HepG2 (cell line): Measurements from ENCODE around the gene COPE. TPM values are rescaled to one million over a fixed set of nuclear protein-coding genes. Genes with fewer than 3 reads are reported as not detected.
A peak's percentile ranks its signal among the peaks of the same experiment; 100 is the strongest.

Experiments
- ADNP ChIP-seq: sonication (generic); formaldehyde crosslinking; IDR thresholded peaks from 2 replicates; pipeline ENCODE4 v1.4.0; 2020; ENCODE audit warnings: missing genetic modification reagents
- E2F5 ChIP-seq: sonication (generic); formaldehyde crosslinking; conservative IDR thresholded peaks from 2 replicates; pipeline ENCODE4 v1.4.0; 2020; ENCODE audit warnings: missing genetic modification reagents
- HDAC6 ChIP-seq: fragments of 200-600 bp; sonication (generic); IDR thresholded peaks from 2 replicates; pipeline ENCODE4 v1.7.0; 2017; ENCODE audit warnings: mild to moderate bottlenecking, antibody characterized with exemption, low read length, low read depth
- ISL2 ChIP-seq: sonication (generic); formaldehyde crosslinking; IDR thresholded peaks from 2 replicates; pipeline ENCODE4 v1.5.0; 2020; ENCODE audit warnings: missing genetic modification reagents
- KDM2A ChIP-seq: sonication (generic); formaldehyde crosslinking; IDR thresholded peaks from 2 replicates; pipeline ENCODE4 v1.4.0; 2020; ENCODE audit warnings: low read depth, missing genetic modification reagents, borderline replicate concordance
- KDM6A ChIP-seq: IDR thresholded peaks from 2 replicates; pipeline ENCODE4 v1.6.1; 2016; ENCODE audit warnings: low read depth
- NR1H2 ChIP-seq: sonication (generic); formaldehyde crosslinking; IDR thresholded peaks from 2 replicates; pipeline ENCODE4 v1.8.1; 2022; ENCODE audit warnings: low read depth, missing genetic modification reagents, borderline replicate concordance
- RARA ChIP-seq: IDR thresholded peaks from 2 replicates; pipeline ENCODE4 v1.6.1; 2016; ENCODE audit warnings: missing genetic modification reagents, missing compliant biosample characterization
- RELA ChIP-seq: sonication (generic); formaldehyde crosslinking; IDR thresholded peaks from 2 replicates; pipeline ENCODE4 v1.4.0; 2020; ENCODE audit warnings: missing genetic modification reagents
- RFXAP ChIP-seq: sonication (generic); formaldehyde crosslinking; IDR thresholded peaks from 2 replicates; pipeline ENCODE4 v1.4.0; 2020; ENCODE audit warnings: missing genetic modification reagents, borderline replicate concordance
- SALL1 ChIP-seq: sonication (generic); formaldehyde crosslinking; IDR thresholded peaks from 2 replicates; pipeline ENCODE4 v1.8.0; 2022; ENCODE audit warnings: mild to moderate bottlenecking, missing genetic modification reagents
- SP140L ChIP-seq: sonication (generic); formaldehyde crosslinking; IDR thresholded peaks from 2 replicates; pipeline ENCODE4 v1.4.0; 2020; ENCODE audit warnings: missing genetic modification reagents, borderline replicate concordance
- SPEN ChIP-seq: sonication (generic); formaldehyde crosslinking; IDR thresholded peaks from 2 replicates; pipeline ENCODE4 v1.5.1; 2020; ENCODE audit warnings: low read depth, mild to moderate bottlenecking, missing genetic modification reagents
- ZMYM3 ChIP-seq: sonication (generic); formaldehyde crosslinking; IDR thresholded peaks from 2 replicates; pipeline ENCODE4 v1.5.1; 2020; ENCODE audit warnings: mild to moderate bottlenecking, missing genetic modification reagents
- ZNF350 ChIP-seq: sonication (generic); formaldehyde crosslinking; IDR thresholded peaks from 2 replicates; pipeline ENCODE4 v1.4.0; 2020; ENCODE audit warnings: mild to moderate bottlenecking, low read depth, missing genetic modification reagents, borderline replicate concordance
- ZSCAN29 ChIP-seq: sonication (generic); formaldehyde crosslinking; conservative IDR thresholded peaks from 2 replicates; pipeline ENCODE4 v1.4.0; 2020; ENCODE audit warnings: mild to moderate bottlenecking, missing genetic modification reagents
- polyA plus RNA-seq, 8 experiments: library from polyadenylated mRNA; depleted of rRNA in 3 of 8; stranded (reverse) in 7 of 8; unstranded in 1 of 8; fragments of >200 nt; fragmentation: Illumina TruSeq in 4 of 8; extraction: Trizol in 4 of 8; gene quantifications; 2 replicates each; pipeline versions ENCODE4 v1.2.1 to v1.2.3, GENCODE V29; 2011 to 2016; ENCODE audit warnings: low read depth in 4 of 8, missing spikeins in 1 of 8, mixed read lengths in 1 of 8; ENCODE audit not compliant: insufficient read depth in 1 of 8
- total RNA-seq, 5 experiments: library from RNA; depleted of rRNA; stranded (reverse); fragments of >200 nt; fragmentation: Illumina TruSeq; extraction: Trizol; gene quantifications; 2 replicates each; pipeline ENCODE4 v1.2.3, GENCODE V29; 2016; ENCODE audit warnings: low read depth in 1 of 5
- TF ChIP-seq, protein P1 (sequence below): sonication (generic); formaldehyde crosslinking; IDR thresholded peaks from 2 replicates; pipeline ENCODE4 v1.4.0; 2020; ENCODE audit warnings: missing genetic modification reagents
- TF ChIP-seq, protein P2 (sequence below): sonication (generic); formaldehyde crosslinking; IDR thresholded peaks from 2 replicates; pipeline ENCODE4 v1.5.1; 2020; ENCODE audit warnings: mild to moderate bottlenecking, missing genetic modification reagents, moderate library complexity
- TF ChIP-seq, protein P3 (sequence below): sonication (generic); formaldehyde crosslinking; conservative IDR thresholded peaks from 2 replicates; pipeline ENCODE4 v1.4.0; 2020; ENCODE audit warnings: mild to moderate bottlenecking, missing genetic modification reagents, moderate library complexity

The COPE gene
- total and polyA plus RNA-seq, 2 of the 13 experiments (the other 11 are each of a cell fraction or from before 2014, with no cell fraction given) = 189 to 205 TPM

DNA sequence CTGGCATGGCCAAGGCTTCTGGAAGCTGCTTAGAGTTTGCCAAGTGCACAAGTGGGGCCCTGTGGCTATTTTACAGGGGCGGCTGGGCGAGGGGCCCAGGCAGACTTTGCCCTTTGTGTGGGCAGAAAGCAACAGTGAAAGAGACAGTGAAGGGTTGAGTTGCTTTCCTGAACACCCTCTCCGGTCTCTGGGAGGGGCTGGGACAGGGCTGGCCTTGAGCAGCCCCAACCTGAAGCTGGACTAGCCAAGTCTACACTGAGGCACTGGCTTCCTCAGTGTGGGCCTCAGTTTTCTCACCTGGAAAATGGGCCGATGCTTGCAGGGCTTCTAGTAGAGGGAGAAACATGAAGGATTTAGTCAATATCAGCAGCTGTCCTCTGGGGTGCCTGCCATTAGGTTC is 24.3 kb upstream of the COPE start (continued):
- TF ChIP-seq, protein P1, sequence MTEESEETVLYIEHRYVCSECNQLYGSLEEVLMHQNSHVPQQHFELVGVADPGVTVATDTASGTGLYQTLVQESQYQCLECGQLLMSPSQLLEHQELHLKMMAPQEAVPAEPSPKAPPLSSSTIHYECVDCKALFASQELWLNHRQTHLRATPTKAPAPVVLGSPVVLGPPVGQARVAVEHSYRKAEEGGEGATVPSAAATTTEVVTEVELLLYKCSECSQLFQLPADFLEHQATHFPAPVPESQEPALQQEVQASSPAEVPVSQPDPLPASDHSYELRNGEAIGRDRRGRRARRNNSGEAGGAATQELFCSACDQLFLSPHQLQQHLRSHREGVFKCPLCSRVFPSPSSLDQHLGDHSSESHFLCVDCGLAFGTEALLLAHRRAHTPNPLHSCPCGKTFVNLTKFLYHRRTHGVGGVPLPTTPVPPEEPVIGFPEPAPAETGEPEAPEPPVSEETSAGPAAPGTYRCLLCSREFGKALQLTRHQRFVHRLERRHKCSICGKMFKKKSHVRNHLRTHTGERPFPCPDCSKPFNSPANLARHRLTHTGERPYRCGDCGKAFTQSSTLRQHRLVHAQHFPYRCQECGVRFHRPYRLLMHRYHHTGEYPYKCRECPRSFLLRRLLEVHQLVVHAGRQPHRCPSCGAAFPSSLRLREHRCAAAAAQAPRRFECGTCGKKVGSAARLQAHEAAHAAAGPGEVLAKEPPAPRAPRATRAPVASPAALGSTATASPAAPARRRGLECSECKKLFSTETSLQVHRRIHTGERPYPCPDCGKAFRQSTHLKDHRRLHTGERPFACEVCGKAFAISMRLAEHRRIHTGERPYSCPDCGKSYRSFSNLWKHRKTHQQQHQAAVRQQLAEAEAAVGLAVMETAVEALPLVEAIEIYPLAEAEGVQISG (CRISPR knock-in tag) = peak; percentile 33; the same call in 1 of the 2 replicates
- peak; percentile 90 for TF ChIP-seq ADNP
- peak; percentile 99 for TF ChIP-seq ZMYM3 (CRISPR knock-in tag)
- no peak for TF ChIP-seq E2F5 (CRISPR knock-in tag)
- TF ChIP-seq ISL2 (CRISPR knock-in tag) = 0 out of 2 replicates have a peak, but pooled peaks have one; percentile 16
- TF ChIP-seq RARA (CRISPR knock-in tag) = 0 out of 2 replicates have a peak, but pooled peaks have one; percentile 5
- TF ChIP-seq NR1H2 = no peak
- TF ChIP-seq SPEN (CRISPR knock-in tag) = no peak
- TF ChIP-seq KDM6A = peak; percentile 79
- 0 out of 2 replicates have a peak, but pooled peaks have one; percentile 13 for TF ChIP-seq SALL1
- TF ChIP-seq ZSCAN29 (CRISPR knock-in tag) = 0 out of 2 replicates have a peak, but pooled peaks have one; percentile 41
- TF ChIP-seq HDAC6 = no peak
- TF ChIP-seq, protein P2, sequence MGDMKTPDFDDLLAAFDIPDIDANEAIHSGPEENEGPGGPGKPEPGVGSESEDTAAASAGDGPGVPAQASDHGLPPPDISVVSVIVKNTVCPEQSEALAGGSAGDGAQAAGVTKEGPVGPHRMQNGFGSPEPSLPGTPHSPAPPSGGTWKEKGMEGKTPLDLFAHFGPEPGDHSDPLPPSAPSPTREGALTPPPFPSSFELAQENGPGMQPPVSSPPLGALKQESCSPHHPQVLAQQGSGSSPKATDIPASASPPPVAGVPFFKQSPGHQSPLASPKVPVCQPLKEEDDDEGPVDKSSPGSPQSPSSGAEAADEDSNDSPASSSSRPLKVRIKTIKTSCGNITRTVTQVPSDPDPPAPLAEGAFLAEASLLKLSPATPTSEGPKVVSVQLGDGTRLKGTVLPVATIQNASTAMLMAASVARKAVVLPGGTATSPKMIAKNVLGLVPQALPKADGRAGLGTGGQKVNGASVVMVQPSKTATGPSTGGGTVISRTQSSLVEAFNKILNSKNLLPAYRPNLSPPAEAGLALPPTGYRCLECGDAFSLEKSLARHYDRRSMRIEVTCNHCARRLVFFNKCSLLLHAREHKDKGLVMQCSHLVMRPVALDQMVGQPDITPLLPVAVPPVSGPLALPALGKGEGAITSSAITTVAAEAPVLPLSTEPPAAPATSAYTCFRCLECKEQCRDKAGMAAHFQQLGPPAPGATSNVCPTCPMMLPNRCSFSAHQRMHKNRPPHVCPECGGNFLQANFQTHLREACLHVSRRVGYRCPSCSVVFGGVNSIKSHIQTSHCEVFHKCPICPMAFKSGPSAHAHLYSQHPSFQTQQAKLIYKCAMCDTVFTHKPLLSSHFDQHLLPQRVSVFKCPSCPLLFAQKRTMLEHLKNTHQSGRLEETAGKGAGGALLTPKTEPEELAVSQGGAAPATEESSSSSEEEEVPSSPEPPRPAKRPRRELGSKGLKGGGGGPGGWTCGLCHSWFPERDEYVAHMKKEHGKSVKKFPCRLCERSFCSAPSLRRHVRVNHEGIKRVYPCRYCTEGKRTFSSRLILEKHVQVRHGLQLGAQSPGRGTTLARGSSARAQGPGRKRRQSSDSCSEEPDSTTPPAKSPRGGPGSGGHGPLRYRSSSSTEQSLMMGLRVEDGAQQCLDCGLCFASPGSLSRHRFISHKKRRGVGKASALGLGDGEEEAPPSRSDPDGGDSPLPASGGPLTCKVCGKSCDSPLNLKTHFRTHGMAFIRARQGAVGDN (CRISPR knock-in tag) = 0 out of 2 replicates have a peak, but pooled peaks have one; percentile 26
- 0 out of 2 replicates have a peak, but pooled peaks have one; percentile 30 for TF ChIP-seq RFXAP (CRISPR knock-in tag)
- TF ChIP-seq KDM2A (CRISPR knock-in tag) = 0 out of 2 replicates have a peak, but pooled peaks have one; percentile 18
- peak; percentile 27; the same call in 1 of the 2 replicates for TF ChIP-seq ZNF350 (CRISPR knock-in tag)
- TF ChIP-seq SP140L (CRISPR knock-in tag) = no peak
- no peak for TF ChIP-seq RELA (CRISPR knock-in tag)
- TF ChIP-seq, protein P3, sequence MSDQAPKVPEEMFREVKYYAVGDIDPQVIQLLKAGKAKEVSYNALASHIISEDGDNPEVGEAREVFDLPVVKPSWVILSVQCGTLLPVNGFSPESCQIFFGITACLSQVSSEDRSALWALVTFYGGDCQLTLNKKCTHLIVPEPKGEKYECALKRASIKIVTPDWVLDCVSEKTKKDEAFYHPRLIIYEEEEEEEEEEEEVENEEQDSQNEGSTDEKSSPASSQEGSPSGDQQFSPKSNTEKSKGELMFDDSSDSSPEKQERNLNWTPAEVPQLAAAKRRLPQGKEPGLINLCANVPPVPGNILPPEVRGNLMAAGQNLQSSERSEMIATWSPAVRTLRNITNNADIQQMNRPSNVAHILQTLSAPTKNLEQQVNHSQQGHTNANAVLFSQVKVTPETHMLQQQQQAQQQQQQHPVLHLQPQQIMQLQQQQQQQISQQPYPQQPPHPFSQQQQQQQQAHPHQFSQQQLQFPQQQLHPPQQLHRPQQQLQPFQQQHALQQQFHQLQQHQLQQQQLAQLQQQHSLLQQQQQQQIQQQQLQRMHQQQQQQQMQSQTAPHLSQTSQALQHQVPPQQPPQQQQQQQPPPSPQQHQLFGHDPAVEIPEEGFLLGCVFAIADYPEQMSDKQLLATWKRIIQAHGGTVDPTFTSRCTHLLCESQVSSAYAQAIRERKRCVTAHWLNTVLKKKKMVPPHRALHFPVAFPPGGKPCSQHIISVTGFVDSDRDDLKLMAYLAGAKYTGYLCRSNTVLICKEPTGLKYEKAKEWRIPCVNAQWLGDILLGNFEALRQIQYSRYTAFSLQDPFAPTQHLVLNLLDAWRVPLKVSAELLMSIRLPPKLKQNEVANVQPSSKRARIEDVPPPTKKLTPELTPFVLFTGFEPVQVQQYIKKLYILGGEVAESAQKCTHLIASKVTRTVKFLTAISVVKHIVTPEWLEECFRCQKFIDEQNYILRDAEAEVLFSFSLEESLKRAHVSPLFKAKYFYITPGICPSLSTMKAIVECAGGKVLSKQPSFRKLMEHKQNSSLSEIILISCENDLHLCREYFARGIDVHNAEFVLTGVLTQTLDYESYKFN (CRISPR knock-in tag) = peak; percentile 89
